Neural crest cell (in vitro differentiated cells): ENCODE measurements around the gene MRTFB. TPM values are rescaled to one million over a fixed set of nuclear protein-coding genes. Genes with fewer than 3 reads are reported as not detected.

Experiments used
- DNase-seq: peaks from one replicate; pipeline ENCODE4 v3.0.0; 2021; ENCODE audit warnings: low read depth, mixed read lengths, low spot score
- H3K27ac Mint-ChIP-seq: one replicate; pipeline ENCODE4 v1.8.0; 2021; ENCODE audit warnings: mild to moderate bottlenecking, mixed read lengths; ENCODE audit not compliant: unreplicated experiment
- H3K27me3 Mint-ChIP-seq: 2 replicates; pipeline ENCODE4 v1.8.0; 2021; ENCODE audit warnings: low read depth, mild to moderate bottlenecking, mixed read lengths
- H3K36me3 Mint-ChIP-seq: 2 replicates; pipeline ENCODE4 v1.8.0; 2021; ENCODE audit warnings: low read depth, mild to moderate bottlenecking, mixed read lengths
- H3K4me1 Mint-ChIP-seq: 2 replicates; pipeline ENCODE4 v1.8.0; 2021; ENCODE audit warnings: mixed read lengths
- H3K4me3 Mint-ChIP-seq: one replicate; pipeline ENCODE4 v1.8.0; 2021; ENCODE audit warnings: mild to moderate bottlenecking, mixed read lengths
- H3K9me3 Mint-ChIP-seq: 2 replicates; pipeline ENCODE4 v1.8.0; 2021; ENCODE audit warnings: mixed read lengths
- total RNA-seq: library from RNA; stranded (reverse); gene quantifications from 2 replicates; pipeline ENCODE4 v1.2.1, GENCODE V29; 2021
- TF ChIP-seq, protein P1 (sequence below): fragments of 200-600 bp; sonication (generic); conservative IDR thresholded peaks from 2 replicates; pipeline ENCODE4 v1.5.0; 2021; ENCODE audit warnings: antibody characterized with exemption, mild to moderate bottlenecking

Gene MRTFB
- total RNA-seq, 1 donor from 2014 or later, result 54.8 TPM

- TF ChIP-seq, protein P1, sequence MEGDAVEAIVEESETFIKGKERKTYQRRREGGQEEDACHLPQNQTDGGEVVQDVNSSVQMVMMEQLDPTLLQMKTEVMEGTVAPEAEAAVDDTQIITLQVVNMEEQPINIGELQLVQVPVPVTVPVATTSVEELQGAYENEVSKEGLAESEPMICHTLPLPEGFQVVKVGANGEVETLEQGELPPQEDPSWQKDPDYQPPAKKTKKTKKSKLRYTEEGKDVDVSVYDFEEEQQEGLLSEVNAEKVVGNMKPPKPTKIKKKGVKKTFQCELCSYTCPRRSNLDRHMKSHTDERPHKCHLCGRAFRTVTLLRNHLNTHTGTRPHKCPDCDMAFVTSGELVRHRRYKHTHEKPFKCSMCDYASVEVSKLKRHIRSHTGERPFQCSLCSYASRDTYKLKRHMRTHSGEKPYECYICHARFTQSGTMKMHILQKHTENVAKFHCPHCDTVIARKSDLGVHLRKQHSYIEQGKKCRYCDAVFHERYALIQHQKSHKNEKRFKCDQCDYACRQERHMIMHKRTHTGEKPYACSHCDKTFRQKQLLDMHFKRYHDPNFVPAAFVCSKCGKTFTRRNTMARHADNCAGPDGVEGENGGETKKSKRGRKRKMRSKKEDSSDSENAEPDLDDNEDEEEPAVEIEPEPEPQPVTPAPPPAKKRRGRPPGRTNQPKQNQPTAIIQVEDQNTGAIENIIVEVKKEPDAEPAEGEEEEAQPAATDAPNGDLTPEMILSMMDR, result no peak
- H3K27me3 Mint-ChIP-seq, result no peaks in the 10 kb centered on the region
- no peaks in the 10 kb centered on the region for H3K4me1 Mint-ChIP-seq
- H3K36me3 Mint-ChIP-seq, result no peaks in the 10 kb centered on the region
- no peaks in the 10 kb centered on the region for H3K9me3 Mint-ChIP-seq
- H3K4me3 Mint-ChIP-seq, result no peak overlapping the region
- H3K27ac Mint-ChIP-seq, result no peak overlapping the region
- DNase-seq, result no peak
Measured at GRCh38 chr16:14029658-14030057, 41.5 kb upstream of the MRTFB start.

DNA sequence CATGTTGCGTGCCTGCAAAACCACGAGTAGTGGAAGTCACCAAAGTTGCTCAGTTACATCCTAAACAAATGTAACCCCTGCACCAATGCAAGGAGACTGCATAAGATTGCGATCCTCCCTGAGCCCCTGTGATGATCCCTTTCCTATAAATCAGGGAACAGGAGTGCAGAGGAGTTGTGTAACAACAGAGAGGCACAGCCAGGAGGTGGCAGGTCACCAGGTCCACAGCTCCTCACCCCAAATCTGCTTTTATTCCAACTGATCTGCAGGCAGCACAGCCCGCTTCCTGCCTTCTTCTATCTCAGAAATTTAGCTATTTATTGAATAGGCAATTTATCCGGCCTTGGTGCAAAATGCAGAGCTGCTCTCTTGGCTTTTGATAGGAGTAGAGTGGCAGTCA is 36.0 kb upstream of the MRTFB start:
- no peaks in the 10 kb centered on the region for H3K36me3 Mint-ChIP-seq

DNA sequence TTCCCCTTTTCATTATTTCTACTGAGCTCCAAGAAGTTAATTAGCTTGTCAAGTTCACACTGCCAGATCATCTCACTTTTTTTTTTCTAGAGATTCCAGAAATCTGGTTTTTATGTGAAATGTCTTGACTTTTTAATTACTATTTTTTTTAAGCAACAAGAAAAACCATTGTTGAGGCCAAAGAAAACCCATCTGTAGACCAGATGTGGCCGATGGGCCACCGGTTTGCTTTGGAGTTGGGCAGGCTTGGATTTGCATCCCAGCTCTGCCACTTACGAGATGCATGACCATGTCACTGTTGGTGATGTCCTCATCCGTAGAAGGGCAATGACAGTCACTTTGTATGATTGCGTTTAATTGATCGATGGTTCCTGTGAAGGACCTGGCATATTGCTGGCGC is 34.2 kb upstream of the MRTFB start:
- no peak for DNase-seq
- no peak overlapping the region for H3K27ac Mint-ChIP-seq
- peaks cover 3% of the 10 kb centered on the region for H3K9me3 Mint-ChIP-seq
- H3K27me3 Mint-ChIP-seq, result no peaks in the 10 kb centered on the region
- no peak overlapping the region for H3K4me3 Mint-ChIP-seq
- H3K36me3 Mint-ChIP-seq, result no peaks in the 10 kb centered on the region
- H3K4me1 Mint-ChIP-seq, result no peaks in the 10 kb centered on the region
- TF ChIP-seq, protein P1, result no peak

More for the DNA sequence above, 36.0 kb upstream of the MRTFB start:
- no peak overlapping the region for H3K27ac Mint-ChIP-seq
- DNase-seq, result no peak
- H3K4me1 Mint-ChIP-seq, result no peaks in the 10 kb centered on the region
- H3K9me3 Mint-ChIP-seq, result peaks cover 3% of the 10 kb centered on the region
- TF ChIP-seq, protein P1, result no peak
- no peaks in the 10 kb centered on the region for H3K27me3 Mint-ChIP-seq
- no peak overlapping the region for H3K4me3 Mint-ChIP-seq

GRCh38 chr16:14037960-14038359 is 33.2 kb upstream of the MRTFB start:
- H3K4me3 Mint-ChIP-seq, result no peak overlapping the region
- H3K9me3 Mint-ChIP-seq, result peaks cover 3% of the 10 kb centered on the region
- H3K27ac Mint-ChIP-seq, result no peak overlapping the region
- TF ChIP-seq, protein P1, result no peak
- H3K4me1 Mint-ChIP-seq, result no peaks in the 10 kb centered on the region
- no peak for DNase-seq
- H3K36me3 Mint-ChIP-seq, result no peaks in the 10 kb centered on the region
- no peaks in the 10 kb centered on the region for H3K27me3 Mint-ChIP-seq

GRCh38 chr16:14041164-14041563 is 30.0 kb upstream of the MRTFB start:
- H3K9me3 Mint-ChIP-seq, result peaks cover 3% of the 10 kb centered on the region
- no peaks in the 10 kb centered on the region for H3K36me3 Mint-ChIP-seq
- H3K4me1 Mint-ChIP-seq, result no peaks in the 10 kb centered on the region
- H3K4me3 Mint-ChIP-seq, result no peak overlapping the region
- TF ChIP-seq, protein P1, result no peak
- no peaks in the 10 kb centered on the region for H3K27me3 Mint-ChIP-seq
- H3K27ac Mint-ChIP-seq, result no peak overlapping the region
- DNase-seq, result no peak

DNA sequence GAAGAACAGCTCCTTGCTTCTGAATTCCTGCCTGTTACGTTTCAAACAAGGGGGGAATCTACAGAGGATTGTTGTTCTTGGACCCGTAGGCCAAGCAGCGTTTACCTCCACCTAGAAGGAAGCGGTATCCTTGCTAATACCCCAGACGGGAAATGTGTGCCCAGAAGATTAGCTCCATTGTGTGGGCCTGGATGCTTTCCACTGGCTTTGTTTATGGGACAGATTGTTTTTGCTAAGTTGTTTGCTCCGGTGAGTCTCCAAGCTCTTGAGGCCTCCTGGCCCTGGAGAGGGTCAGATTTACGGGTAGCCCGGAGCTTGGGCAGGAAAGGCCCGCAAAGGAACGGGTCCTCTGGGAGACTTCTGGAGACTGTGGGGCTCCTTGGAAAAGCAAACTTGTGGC is 28.4 kb upstream of the MRTFB start:
- Mint-ChIP-seq H3K4me1 (no peaks in the 10 kb centered on the region), H3K9me3 (peaks cover 3% of the 10 kb centered on the region), H3K27ac (no peak overlapping the region), H3K27me3 (no peaks in the 10 kb centered on the region), H3K4me3 (no peak overlapping the region), H3K36me3 (no peaks in the 10 kb centered on the region)
- no peak for DNase-seq
- TF ChIP-seq, protein P1, result no peak
